Activated CD8-positive, alpha-beta memory T cell treated with anti-CD3 and anti-CD28 coated beads for 48 hours (primary cell): ENCODE data around the gene YDJC.
"Not testable (repeated sequence)": the region's sequence is repeated elsewhere in the genome, so short reads cannot be mapped to it uniquely, and the experiment has no call there.

Source experiments
- DNase-seq, 3 experiments: peaks; one replicate each; pipeline ENCODE4 v3.0.0-alpha.2; 2020; ENCODE audit warnings: low read depth in 2 of 3, low spot score in 2 of 3

The YDJC gene

GRCh38 chr22:21582801-21583740 lies 46.8 kb downstream of the YDJC start:
- no peak for DNase-seq

DNA sequence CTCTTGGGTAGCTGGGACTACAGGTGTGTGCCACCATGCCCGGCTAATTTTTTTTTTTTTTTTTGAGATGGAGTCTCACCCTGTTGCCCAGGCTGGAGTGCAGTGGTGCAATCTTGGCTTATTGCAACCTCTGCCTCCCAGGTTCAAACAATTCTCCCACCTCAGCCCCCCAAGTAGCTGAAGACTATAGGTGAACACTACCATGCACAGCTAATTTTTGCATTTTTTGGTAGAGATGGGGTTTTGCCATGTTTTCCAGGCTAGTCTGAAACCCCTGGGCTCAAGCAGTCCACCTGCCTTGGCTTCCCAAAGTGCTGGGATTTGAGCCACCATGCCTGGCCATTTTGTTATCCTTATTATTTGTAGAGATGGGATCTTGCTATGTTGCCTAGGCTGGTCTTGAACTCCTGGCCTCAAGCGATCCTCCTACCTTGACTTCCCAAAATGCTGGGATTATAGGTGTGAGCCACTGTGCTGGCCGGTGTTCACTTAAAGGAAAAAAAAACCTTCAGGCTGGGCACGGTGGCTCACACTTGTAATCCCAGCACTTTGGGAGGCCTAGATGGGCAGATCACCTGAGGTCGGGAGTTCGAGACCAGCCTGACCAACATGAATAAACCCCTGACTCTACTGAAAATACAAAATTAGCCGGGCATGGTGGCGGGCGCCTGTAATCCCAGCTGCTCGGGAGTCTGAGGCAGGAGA lies 48.7 kb downstream of the YDJC start:
- DNase-seq: not testable (repeated sequence)

GRCh38 chr22:21580623-21581007 lies 49.2 kb downstream of the YDJC start:
- not testable (repeated sequence) for DNase-seq

DNA sequence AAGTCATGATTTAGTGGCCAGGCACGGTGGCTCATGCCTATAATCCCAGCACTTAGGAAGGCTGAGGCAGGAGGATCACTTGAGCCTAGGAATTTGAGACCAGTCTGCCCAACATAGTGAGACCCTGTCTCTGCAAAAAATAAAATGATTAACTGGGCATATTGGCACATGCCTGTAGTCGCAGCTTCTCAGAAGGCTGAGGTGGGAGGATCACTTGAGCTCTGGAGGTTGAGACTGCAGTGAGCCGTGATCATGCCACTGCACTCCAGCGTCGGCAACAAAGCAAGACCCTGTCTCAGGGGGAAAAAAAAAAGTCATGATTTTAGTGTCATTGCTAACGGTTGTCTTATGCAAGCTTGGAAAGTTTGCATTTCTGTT lies 50.4 kb downstream of the YDJC start:
- DNase-seq: no peak
